Measurements from ENCODE around the gene REM2. TPM values are rescaled to one million over a fixed set of nuclear protein-coding genes. Genes with fewer than 3 reads are reported as not detected.
A peak's percentile ranks its signal among the peaks of the same experiment; 100 is the strongest.

REM2 gene
- total RNA-seq, 1 experiment from 2014 or later: 1.5 TPM

GRCh38 chr14:22929104-22929960 lies 46.3 kb downstream of the REM2 start, which contains the start of gene PRMT5 (continued):
- TF ChIP-seq HMGXB4 (CRISPR knock-in tag; IDR thresholded peaks at IDR 0.05) (peak; percentile 89), CREB1 (CRISPR knock-in tag; IDR thresholded peaks at IDR 0.05) (no peak), TP53 (CRISPR knock-in tag; IDR thresholded peaks at IDR 0.05) (peak; percentile 19; the same call in 1 of the 2 replicates), CBFB (CRISPR knock-in tag; IDR thresholded peaks at IDR 0.05; ENCODE audit: low read depth) (no peak)

DNA sequence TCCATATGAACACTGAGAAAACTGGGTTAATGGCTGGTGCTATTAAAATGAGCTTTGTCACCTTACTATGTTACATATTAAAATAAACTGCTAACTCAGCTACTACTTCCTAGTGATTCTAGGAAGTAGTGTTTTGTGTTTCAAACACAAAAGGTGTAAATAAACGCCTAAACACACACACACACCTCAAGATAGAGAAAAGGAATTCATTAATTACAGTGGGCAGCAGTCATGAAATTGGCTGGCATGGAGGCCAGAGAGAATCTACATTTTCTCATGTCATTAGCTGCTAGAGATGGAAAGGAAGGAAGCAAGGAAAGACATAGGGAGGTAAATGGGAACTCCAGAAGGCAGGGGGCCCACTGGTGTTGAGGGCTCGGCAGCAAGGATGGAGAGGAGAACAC lies 46.9 kb downstream of the REM2 start:
- no peak overlapping the region for H3K27ac Mint-ChIP-seq
- H3K36me3 Mint-ChIP-seq: peaks cover 19% of the 10 kb centered on the region
- TF ChIP-seq KAT7 (CRISPR knock-in tag; IDR thresholded peaks at IDR 0.05; ENCODE audit: borderline replicate concordance): no peak
- no peak for TF ChIP-seq ZNF281 (CRISPR knock-in tag; IDR thresholded peaks at IDR 0.05)
- TF ChIP-seq, protein P1, sequence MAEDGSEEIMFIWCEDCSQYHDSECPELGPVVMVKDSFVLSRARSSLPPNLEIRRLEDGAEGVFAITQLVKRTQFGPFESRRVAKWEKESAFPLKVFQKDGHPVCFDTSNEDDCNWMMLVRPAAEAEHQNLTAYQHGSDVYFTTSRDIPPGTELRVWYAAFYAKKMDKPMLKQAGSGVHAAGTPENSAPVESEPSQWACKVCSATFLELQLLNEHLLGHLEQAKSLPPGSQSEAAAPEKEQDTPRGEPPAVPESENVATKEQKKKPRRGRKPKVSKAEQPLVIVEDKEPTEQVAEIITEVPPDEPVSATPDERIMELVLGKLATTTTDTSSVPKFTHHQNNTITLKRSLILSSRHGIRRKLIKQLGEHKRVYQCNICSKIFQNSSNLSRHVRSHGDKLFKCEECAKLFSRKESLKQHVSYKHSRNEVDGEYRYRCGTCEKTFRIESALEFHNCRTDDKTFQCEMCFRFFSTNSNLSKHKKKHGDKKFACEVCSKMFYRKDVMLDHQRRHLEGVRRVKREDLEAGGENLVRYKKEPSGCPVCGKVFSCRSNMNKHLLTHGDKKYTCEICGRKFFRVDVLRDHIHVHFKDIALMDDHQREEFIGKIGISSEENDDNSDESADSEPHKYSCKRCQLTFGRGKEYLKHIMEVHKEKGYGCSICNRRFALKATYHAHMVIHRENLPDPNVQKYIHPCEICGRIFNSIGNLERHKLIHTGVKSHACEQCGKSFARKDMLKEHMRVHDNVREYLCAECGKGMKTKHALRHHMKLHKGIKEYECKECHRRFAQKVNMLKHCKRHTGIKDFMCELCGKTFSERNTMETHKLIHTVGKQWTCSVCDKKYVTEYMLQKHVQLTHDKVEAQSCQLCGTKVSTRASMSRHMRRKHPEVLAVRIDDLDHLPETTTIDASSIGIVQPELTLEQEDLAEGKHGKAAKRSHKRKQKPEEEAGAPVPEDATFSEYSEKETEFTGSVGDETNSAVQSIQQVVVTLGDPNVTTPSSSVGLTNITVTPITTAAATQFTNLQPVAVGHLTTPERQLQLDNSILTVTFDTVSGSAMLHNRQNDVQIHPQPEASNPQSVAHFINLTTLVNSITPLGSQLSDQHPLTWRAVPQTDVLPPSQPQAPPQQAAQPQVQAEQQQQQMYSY (CRISPR knock-in tag; IDR thresholded peaks at IDR 0.05): no peak
- no peak for TF ChIP-seq TP53 (CRISPR knock-in tag; IDR thresholded peaks at IDR 0.05)
- TF ChIP-seq ZNF671 (CRISPR knock-in tag; IDR thresholded peaks at IDR 0.05): no peak
- TF ChIP-seq ZNF416 (CRISPR knock-in tag; IDR thresholded peaks at IDR 0.05): no peak
- no peak for TF ChIP-seq EMX1 (CRISPR knock-in tag; IDR thresholded peaks at IDR 0.05)
- no peak for TF ChIP-seq IRF2 (CRISPR knock-in tag; IDR thresholded peaks at IDR 0.05; ENCODE audit: borderline replicate concordance, low read depth)
- no peak for TF ChIP-seq GRHL2 (CRISPR knock-in tag; IDR thresholded peaks at IDR 0.05; ENCODE audit: insufficient replicate concordance, severe bottlenecking)
- no peak for TF ChIP-seq ZBTB21 (CRISPR knock-in tag; IDR thresholded peaks at IDR 0.05; ENCODE audit: borderline replicate concordance)
- no peak for TF ChIP-seq SMAD3 (CRISPR knock-in tag; IDR thresholded peaks at IDR 0.05; ENCODE audit: borderline replicate concordance)
- no peak for TF ChIP-seq PREB (CRISPR knock-in tag; IDR thresholded peaks at IDR 0.05; ENCODE audit: borderline replicate concordance)
- no peak for TF ChIP-seq ZNF263 (CRISPR knock-in tag; IDR thresholded peaks at IDR 0.05; ENCODE audit: low read depth)
- no peak for TF ChIP-seq RELA (CRISPR knock-in tag; IDR thresholded peaks at IDR 0.05; ENCODE audit: borderline replicate concordance)
- TF ChIP-seq ERG (CRISPR knock-in tag; IDR thresholded peaks at IDR 0.05): no peak
- TF ChIP-seq OVOL2 (CRISPR knock-in tag; IDR thresholded peaks at IDR 0.05; ENCODE audit: borderline replicate concordance): no peak
- no peaks in the 10 kb centered on the region for H3K27me3 Mint-ChIP-seq (ENCODE audit: low read depth)
- ChIA-PET POLR2A (interaction anchor here (0.5 to 2.3 kb wide), 14 partner anchors 11 to 377 kb away, joined by 3 to 18 read pairs (median 5); partner anchors contain the start of genes AJUBA, BCL2L2, CDH24 and HAUS4), CTCF (interaction anchor here (0.6 to 3.4 kb wide), 42 partner anchors 8 to 547 kb away, joined by 3 to 43 read pairs (median 5); partner anchors contain the start of genes ACIN1, AJUBA, C14orf119 and CDH24)
- H3K9me3 Mint-ChIP-seq: no peaks in the 10 kb centered on the region
- peaks cover 7% of the 10 kb centered on the region for H3K4me1 Mint-ChIP-seq
- no peak overlapping the region for H3K4me3 Mint-ChIP-seq
- ATAC-seq: no peak
- no peak for DNase-seq (ENCODE audit: low spot score)

Data from WTC11 (cell line).